ENCODE measurements around the gene SLK. TPM values are rescaled to one million over a fixed set of nuclear protein-coding genes. Genes with fewer than 3 reads are reported as not detected.

SLK gene
- total RNA-seq, 1 experiment from 2014 or later = 31.6 TPM

DNA sequence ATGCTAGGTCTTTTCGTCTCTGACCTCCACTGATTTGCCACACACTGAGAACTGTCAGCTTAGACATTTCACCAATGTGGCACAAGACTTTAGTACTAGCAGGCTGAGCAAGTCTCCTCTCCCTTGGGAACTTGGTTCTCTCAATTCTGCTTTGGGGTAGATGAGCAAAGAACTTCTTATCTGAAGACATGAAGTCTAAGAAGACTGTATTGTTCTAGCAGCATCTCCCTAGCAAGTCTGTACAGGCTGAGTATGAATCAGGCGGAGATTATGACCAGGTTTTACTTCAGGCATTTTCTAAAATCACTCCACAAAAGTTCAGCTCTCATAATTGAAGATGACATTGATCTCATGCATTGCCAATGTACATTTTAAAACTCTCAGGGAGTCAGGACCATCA, 25.1 kb upstream of the SLK start:
- no peak for DNase-seq (ENCODE audit: low read depth)

DNA sequence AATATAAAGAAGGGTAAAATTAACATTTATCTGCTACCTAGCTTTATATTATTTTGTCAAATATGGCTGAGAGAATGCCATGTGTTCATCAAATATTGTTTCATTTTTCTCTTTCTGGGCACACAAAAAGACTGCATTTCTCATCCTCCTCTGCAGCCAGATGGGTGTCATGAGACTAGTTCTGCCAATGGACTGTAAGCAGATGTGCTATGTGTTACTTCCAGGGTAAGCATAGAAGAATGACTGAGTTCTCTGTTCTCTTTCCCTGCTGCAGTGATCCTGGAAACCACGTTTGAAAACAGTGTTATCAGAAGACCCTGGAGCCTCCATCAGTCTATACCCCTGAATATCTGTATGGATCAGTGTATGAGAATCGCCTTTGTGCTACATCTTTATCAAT, 24.1 kb upstream of the SLK start:
- DNase-seq (ENCODE audit: low read depth) = no peak

DNA sequence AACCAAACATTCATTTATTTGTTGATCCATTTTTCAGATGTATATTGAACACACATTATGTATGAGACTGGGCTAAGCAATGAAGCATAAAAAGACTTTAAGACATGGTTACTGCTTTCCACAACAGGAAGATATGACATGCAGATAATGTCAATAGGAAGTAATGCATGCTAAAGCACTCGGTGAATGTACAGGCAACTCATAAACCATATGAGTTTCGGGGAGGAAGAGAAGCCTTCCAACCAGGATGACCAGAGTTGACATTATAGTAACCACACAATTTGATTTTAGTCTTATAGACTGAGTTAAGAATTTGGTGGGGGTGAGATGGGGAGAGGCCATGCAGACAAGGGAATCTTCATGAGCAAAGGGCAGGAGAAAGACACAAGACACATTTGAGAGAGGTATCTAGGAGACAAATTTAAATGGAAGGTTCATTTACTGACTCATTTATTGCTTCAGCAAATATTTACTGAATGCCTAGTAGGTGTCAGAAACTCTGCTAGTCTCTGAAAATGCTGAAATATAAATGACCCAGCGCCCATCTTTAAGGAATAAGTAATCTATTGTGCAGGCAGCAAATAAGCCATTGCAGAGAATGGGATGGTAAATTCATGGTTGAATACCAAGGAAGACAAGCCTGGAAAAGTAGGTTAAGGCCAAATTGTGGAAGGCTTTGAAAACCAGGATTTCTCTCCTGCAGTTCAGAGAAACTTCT, 19.0 kb upstream of the SLK start:
- no peak for DNase-seq (ENCODE audit: low read depth)

DNA sequence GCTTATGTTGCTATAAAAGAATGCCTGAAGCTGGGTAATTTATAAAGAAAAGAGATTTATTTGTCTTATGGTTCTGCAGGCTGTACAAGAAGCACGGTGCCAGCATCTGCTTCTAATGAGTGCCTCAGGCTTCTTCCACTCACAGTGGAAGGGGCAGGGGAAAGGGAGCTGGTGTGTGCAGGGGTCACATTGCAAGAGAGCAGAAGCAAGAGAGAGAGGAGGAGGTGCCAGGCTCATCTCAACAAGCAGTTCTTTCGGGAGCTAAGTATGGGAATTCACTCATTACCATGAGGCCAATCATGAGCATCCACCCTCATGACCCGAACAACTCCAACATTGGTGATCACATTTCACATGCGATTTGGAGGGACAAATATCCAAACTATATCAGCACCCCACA, 17.2 kb upstream of the SLK start:
- no peak for DNase-seq (ENCODE audit: low read depth)

DNA sequence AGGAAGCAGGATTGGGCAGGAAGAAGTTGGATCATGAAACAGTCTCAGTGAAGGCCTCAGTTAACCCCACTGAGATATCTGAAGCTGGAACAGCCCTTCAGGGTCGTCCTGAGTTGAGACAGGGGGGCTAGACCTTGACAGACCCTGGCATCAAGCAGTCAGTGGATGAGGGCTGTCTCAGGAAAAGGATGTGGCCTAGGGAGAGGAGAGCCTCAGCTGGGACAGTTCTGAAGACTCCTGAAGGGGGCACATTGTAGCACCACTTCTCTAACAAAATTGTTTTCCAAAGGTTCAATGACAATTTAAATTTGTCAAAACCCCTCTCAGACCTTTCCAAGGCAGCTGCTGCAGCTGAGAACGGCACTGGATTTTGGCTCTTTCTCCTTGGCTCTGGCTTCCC, 15.8 kb upstream of the SLK start:
- no peak for DNase-seq (ENCODE audit: low read depth)

DNA sequence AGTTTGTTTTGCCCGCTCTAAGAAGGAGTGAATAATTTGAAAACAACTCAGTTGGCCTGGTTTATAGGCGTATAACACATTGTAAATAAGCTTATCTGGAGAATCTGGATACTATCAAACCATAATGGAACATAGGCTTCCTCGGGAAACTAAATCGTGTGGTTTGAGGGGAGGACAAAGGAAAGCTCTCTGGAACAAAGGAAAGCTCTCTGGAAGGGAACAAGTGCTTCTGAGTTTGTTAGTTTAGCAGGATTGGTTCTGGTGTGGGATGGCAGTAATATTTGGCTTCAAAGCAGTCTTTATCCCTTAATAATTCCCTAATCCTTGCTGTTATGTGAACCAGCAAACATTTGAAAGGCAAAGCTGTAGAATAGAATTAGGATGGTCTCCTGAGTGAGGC, 15.0 kb upstream of the SLK start:
- DNase-seq (ENCODE audit: low read depth) = no peak

DNA sequence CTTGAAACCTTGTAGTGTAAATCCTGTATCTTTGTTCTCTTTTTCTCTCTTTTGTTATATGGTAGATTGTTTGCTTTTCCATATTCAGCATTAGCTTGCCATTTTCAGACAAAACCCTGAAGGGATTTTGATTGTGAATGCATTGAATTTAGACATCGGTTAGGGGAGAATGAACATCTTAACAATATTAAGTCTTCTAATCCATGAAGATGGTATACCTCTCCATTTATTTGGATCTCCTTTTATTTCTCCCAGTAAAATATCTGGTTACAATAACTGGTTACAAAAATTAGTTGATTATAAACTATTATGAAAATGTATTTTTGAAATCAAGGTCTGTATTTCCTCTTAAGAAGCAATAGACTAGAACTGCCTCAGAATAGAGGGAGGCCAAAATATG, 12.4 kb upstream of the SLK start:
- no peak for DNase-seq (ENCODE audit: low read depth)

DNA sequence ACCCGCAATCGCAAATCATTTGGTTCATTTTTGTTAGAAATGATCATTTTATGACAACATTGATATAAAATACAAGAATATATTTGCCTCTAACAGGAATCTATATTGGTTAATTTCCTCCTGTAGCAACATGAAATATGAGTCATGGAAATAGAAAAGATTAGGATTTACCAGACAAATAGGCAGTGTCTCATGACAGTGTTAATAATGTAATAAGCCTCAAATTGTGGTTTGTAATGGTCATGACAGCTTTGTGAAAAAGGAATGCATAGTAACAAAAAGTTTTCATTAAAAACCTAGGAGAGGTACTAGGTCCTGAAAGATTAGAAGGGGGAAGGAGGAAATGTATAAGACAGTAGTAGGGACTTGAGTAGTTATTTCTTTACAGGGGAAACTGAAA, 7.9 kb upstream of the SLK start:
- DNase-seq (ENCODE audit: low read depth) = no peak

DNA sequence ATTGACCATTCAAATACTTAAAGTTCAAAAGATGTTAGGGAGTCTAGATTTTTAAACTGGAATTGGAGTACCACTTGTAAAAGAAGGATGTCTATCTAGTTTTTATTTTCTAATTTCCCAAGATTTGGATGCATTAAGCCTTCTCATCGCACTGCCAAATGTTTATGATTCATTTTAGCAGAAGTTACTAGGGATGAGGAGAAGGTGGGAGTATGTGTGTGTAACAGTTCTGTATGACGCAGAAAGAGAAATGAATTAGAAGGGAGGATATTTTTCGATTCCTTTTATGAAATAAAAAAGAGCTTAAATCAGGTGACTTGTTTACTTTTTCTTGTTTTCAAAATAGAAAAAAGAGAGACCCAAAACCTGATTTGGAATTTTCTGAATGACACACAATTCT, 6.8 kb upstream of the SLK start:
- no peak for DNase-seq (ENCODE audit: low read depth)

DNA sequence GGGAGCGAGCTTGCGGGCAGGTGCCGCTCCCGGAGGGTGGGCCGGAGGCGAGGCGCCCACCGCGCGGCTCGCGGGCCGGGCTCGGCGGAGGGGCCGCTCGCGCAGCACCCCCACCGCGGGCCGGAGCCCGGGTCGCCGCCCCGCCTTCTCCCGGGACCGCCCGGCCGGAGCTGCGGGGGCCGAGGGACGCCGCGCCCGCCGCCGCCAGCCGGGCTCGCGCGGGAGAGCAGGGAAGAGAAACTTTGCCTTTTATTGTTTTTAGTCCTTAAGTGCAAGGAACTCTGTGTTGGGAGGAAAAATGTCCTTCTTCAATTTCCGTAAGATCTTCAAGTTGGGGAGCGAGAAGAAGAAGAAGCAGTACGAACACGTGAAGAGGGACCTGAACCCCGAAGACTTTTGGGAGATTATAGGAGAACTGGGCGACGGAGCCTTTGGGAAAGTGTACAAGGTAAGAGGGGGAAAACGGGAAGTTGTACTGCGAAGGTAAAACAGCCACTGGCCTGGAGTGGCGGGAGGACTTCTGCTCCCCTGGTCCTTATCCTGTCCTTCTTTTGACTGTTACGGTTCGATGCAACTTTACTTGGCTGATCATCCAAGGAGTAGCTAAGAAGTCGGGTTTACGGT, 620 bp downstream of the SLK start:
- peak; percentile 33 for DNase-seq (ENCODE audit: low read depth)

DNA sequence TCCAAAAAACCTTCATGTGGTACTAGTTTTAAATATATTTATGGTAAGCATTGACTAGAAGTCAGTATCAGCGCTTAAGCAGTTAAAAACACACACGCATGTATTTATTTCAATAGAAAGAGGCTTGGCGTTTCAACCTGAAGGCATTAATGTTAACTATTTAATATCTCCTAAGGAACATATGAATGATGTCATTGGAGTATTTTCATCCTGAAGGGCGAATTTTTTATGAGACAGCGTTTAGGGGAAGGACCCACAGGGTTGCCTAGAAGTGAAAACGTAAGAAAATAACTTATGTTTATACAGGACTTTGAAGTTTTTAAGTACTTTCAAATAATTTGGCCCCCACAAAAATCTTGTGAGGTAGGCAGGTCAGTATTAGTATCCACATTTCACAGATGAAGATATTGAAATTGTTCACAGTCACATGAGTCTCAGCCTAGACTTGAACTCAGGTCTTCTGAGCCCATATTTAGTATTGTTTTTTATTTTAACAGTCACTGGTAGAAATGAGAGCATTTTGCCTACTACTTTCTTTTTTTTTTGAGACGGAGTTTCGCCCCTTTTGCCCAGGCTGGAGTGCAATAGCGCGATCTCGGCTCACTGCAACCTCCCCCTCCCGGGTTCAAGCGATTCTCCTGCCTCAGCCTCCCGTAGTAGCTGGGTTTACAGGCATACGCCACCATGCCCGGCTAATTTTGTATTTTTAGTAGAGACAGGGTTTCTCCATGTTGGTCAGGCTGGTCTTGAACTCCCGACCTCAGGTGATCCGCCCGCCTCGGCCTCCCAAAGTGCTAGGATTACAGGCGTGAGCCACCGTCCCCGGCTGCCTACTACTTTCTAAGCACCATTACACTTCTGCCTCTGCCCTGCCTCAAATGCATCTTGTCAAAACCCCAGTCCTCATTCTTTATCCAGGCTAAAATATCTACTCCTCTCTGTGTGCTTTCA, 1.8 kb downstream of the SLK start:
- DNase-seq (ENCODE audit: low read depth) = no peak

DNA sequence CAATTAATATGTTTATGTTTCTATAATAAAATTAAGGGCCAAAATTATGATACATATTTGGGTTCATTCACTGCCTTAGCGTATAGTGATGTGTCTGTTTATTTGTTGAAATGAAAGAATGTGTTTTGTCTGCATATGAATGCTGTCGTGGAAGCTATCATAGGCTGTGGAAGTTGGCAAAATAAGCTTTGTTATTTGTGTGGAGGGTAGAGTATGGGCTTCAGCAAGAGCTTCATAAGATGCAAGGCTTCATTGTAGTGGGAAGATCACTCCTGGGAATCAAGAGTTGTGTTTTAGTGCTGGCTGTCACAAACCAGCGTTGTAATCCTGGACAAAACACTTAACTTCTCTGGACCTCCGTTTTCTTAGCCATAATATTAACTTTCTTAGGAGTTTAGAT, 2.5 kb downstream of the SLK start:
- no peak for DNase-seq (ENCODE audit: low read depth)

DNA sequence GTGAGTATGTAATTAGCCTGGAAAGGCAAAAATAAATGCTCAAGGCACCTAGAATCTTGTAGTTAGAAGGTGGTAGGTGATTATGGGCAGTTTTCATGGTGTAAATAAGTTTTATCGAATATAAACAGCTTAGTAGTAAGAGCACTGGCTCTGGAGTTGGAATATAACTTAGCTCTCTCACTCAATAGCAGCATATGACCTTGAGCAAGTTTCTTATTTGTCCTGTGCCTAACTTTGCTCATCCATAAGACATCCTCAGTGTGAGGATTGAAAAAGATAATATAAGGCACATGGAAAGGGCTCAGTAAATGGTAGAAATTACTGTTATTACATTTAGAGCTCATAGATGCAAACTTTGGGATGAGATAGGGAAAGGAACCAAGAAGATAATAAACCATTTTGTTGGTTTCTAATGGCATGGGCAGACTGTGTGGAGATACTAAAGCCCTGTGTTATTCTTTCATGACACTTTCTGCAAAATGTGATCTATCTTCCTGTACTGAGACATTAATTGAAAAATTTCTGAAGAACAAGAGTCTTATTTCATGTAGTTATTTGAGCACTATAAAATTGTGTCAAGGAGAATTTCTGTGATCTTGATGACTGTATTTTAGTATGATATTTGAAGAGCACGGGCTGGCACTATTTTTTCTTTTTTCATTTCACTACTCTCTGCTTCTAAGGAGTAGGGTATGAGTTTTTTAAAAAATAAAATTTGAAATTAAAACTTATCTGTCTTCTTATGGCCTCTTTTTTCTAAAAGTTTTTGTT, 3.1 kb downstream of the SLK start:
- no peak for DNase-seq (ENCODE audit: low read depth)

DNA sequence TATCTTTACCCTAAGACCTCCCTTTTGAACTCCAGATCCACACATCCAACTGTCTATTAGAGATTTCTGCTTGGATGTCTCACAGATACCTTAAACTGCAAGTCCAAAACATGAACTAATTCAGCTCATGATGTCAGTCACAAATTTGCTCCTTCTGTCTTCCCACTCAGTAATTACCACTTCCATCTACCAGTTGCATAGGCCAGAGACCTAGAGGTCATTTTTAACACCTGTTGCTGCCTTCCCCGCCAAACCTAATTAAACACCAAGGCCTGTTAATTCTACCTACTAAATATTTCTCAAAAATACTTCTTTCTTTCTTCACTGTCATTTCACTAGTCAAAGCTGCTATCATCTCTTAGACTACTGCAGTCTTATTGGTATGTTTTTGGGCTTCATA, 8.2 kb downstream of the SLK start:
- no peak for DNase-seq (ENCODE audit: low read depth)

DNA sequence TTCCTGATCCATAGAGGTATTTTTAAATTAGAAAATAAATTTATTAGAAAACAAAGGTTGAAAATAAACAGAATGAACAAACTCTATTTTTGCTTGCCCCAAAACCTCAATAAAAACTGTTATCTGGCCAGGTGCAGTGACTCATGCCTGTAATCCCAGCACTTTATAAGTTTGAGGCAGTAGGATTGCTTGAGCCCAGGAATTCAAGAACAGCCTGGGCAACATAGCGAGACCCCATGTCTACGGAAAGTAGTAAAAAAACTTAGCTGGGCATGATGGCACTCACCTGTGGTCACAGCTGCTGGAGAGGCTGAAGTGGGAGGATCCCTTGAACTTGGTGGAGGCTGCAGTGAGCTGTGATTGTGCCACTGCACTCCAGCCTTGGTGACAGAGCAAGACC, 10.3 kb downstream of the SLK start:
- DNase-seq (ENCODE audit: low read depth) = no peak

DNA sequence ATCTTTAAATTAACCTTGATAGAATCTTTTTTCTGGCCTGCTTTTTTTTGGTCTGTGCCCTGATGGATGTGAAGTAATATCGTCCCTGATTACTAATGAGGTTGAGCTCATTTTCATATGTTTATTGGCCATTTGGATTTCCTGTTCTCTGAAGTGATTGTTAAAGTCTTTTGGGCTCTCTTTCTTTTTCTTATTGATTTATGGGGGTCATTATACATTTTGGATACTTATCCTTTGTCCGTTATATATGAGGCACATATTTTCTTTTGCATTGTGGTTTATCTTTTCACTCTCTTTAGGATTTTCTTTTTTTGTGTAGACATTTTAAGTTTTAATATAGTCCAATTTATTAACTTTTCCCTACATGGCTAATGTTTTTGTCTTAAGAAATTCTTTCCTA, 12.6 kb downstream of the SLK start:
- no peak for DNase-seq (ENCODE audit: low read depth)

DNA sequence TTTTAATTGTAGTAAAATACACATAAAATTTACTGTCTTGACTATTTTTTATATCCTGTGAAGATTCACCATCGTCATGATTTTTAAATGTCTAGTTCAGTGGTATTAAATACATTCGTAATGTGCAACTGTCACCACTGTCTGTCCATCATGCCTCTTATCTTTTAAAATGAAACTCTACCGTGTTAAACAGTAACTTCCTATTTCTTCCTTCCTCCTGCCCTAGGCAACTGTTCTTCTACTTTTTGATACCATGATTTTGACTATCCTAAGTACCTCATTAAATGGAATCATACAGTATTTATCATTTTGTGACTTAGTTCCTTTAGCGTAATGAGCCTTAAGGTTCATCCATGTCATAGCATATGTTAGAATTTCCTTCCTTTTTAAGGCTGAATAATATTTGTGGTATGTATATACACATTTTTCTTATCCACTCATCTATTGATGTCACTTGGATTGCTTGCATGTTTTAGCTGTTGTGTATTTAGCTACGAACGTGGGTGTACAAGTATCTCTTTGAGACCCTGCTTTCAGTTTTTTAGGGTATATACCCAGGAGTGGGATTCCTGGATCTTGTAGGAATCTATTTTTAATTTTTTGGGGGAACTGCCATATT, 13.5 kb downstream of the SLK start:
- no peak for DNase-seq (ENCODE audit: low read depth)

DNA sequence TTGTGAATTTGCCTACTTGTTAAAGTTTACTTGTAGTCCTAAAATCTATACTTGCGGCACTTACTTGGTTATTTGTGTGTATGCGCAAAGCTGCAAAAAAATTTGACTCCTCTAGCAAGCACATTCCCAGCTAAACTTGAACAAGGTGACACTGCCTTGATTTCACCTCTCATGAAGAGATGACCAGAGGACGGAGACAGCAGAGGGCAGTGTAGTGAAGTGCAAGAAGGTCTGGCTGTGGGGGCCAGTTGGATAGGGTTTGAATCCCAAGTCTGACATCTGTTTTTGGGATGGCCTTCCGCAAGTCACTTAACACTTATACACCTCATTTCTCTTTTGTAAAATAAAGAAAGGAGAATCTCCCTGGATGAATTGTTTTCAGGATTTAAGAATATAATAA, 15.7 kb downstream of the SLK start:
- DNase-seq (ENCODE audit: low read depth) = no peak

DNA sequence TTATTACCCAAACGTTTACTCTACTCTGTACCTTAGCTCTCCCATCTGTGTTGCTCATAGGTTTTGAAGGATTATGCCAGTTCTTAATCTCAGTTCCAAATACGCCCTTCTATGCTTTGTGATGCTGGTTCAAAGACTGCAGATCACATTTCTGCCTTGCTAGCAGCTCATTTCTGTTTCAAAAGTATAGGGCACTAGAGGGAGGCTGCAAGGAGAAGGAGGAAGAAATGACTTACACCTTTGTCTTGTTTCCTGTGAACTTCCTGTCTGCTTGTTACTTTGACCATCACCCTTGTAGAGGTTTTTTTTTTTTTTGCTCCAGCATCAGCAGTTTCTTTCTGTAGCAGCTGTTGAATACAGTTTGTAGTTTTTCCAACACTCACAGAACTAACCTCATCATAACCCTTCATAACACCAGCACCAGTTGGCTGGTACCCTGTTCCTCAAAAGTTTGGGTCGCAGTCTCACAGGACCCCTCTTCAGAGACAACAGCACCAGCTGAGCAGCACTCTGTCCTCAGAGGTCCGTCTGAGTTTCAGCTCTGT, 16.5 kb downstream of the SLK start:
- peak; percentile 48 for DNase-seq (ENCODE audit: low read depth)

DNA sequence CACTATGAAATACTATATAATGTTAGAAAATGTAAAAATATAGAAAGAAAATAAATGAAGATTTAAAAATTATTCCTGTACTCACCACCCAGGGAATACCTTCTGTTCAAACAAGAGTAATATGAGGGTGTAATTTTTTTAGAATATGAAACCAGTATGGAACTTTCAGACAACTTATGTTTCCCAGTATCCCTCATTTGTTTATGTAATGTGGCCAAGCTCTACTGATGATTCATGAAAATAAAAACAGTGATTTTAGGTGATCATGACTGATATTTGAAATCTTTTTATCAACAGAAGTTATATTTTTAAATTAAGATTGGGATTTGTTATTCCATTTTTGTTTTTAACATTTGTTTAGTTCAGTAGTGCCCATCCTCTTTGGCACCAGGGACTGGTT, 18.8 kb downstream of the SLK start:
- no peak for DNase-seq (ENCODE audit: low read depth)

DNA sequence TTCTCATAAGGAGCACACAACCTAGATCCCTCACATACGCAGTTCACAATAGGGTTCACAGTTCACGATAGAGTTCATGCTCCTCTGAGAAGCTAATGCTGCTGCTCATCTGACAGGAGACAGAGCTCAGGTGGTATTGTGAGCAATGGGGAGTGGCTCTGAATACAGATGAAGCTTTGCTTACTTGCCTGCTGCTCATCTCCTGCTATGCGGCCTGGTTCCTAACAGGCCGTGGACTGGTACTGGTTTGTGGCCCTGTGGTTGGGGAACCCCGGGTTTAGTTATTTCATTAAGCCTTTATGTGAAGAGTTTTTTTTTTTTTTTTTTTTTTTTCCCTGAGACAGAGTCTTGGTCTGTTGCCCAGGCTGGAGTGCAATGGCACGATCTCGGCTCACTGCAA, 19.4 kb downstream of the SLK start:
- DNase-seq (ENCODE audit: low read depth) = no peak
